ENCODE data around the gene CDHR2.
"Not testable (repeated sequence)": the region's sequence is repeated elsewhere in the genome, so short reads cannot be mapped to it uniquely, and the experiment has no call there.

CDHR2 gene

DNA sequence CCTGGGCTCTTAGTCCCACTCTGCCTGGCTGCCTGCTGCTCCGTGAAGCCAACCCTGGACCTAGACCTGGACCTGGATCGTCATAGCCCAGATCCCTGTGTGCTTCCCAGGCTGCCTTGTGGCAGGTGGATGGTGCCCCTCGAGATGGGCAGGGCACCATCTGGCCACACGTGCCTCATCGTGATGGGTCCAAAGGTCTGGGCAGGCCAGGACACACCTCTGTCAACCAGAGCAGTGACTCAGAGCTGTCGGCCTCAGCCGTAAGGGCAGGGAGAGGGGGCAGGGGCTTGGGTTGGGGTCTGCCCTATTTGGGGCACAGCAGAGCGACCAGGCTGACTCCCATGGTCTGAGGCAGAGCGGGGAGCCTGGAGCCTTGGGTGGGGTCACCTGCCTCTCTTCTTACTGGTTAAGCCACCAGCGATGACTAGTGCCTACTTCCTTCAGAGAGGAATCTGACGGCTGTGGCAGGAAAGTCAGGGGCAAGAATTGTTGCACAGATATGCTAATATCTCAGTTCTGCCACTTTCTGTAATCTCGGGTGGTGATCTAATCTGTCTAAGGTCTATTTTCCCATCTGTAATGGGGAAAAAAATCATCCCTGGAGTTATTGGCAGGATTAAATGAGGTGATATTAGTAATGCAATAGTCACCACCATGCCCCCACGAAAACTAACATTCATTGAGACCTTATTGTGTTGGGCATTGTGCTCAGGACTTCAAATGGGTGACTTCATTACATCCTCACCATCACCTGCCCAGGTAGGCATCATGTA is 3.2 kb upstream of the CDHR2 start:
- TF ChIP-seq, protein P1, sequence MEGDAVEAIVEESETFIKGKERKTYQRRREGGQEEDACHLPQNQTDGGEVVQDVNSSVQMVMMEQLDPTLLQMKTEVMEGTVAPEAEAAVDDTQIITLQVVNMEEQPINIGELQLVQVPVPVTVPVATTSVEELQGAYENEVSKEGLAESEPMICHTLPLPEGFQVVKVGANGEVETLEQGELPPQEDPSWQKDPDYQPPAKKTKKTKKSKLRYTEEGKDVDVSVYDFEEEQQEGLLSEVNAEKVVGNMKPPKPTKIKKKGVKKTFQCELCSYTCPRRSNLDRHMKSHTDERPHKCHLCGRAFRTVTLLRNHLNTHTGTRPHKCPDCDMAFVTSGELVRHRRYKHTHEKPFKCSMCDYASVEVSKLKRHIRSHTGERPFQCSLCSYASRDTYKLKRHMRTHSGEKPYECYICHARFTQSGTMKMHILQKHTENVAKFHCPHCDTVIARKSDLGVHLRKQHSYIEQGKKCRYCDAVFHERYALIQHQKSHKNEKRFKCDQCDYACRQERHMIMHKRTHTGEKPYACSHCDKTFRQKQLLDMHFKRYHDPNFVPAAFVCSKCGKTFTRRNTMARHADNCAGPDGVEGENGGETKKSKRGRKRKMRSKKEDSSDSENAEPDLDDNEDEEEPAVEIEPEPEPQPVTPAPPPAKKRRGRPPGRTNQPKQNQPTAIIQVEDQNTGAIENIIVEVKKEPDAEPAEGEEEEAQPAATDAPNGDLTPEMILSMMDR (IDR thresholded peaks at IDR 0.05; ENCODE audit: extremely low read depth, insufficient read depth, missing control alignments): no peak
- in situ Hi-C loops (cut with MboI; ENCODE audit: low pct_unique_long_range_greater_than_20kb, low sequenced_read_pairs, unreplicated experiment): no loop called here
- no peak for DNase-seq (ENCODE audit: low spot score)

- TF ChIP-seq, protein P1 (IDR thresholded peaks at IDR 0.05; ENCODE audit: extremely low read depth, insufficient read depth, missing control alignments): no peak
- DNase-seq (ENCODE audit: low spot score): no peak
- in situ Hi-C loops (cut with MboI; ENCODE audit: low pct_unique_long_range_greater_than_20kb, low sequenced_read_pairs, unreplicated experiment): no loop called here
These were observed 1.3 kb upstream of the CDHR2 start for GRCh38 chr5:176547802-176548201.

- DNase-seq (ENCODE audit: low spot score): no peak
- TF ChIP-seq, protein P1 (IDR thresholded peaks at IDR 0.05; ENCODE audit: extremely low read depth, insufficient read depth, missing control alignments): no peak
- in situ Hi-C loops (cut with MboI; ENCODE audit: low pct_unique_long_range_greater_than_20kb, low sequenced_read_pairs, unreplicated experiment): no loop called here
These were observed 729 bp downstream of the CDHR2 start for GRCh38 chr5:176549871-176550270.

DNA sequence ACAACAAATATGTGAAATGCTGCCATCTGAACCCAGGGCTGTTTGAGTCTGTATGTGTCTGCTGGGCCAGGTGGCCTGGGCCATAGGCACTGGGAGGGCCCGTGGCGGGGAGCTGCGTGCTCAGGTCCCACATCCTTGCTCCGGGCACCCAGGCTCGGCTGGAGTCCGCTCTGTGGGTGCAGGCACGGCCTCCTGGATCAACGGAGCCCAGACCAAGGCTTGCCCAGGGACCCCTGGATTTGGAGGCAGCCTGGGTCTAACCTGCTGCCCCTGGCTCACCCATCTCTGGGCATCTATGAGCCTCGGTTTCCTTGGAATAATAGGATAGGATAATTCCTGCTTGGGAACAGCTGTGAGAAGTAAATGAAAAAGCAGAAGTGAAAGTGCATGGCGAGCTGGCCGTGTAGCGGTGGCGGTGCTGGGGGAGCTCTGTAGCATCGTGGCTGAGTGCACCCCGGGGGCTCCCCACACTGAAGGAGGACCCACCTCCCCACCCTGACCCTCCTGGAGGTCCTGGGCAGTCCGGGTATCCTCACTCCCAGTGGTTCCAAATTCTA is 1.2 kb downstream of the CDHR2 start:
- in situ Hi-C loops (cut with MboI; ENCODE audit: low pct_unique_long_range_greater_than_20kb, low sequenced_read_pairs, unreplicated experiment): no loop called here
- TF ChIP-seq, protein P1 (IDR thresholded peaks at IDR 0.05; ENCODE audit: extremely low read depth, insufficient read depth, missing control alignments): no peak
- no peak for DNase-seq (ENCODE audit: low spot score)

DNA sequence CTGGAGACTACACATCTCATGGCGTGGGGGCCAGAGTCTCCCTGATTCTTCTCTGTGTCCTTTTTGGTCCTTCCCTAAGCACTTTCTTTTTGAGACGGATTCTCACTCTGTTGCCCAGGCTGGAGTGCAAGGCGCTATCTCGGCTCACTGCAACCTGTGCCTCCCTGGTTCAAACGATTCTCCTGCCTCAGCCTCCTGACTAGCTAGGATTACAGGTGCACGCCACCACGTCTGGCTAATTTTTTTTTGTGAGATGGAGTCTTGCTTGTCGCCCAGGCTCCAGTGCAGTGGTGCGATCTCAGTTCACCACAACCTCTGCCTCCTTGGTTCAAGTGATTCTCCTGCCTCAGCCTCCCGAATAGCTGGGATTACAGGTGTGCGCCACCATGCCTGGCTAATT is 1.8 kb downstream of the CDHR2 start:
- in situ Hi-C loops (cut with MboI; ENCODE audit: low pct_unique_long_range_greater_than_20kb, low sequenced_read_pairs, unreplicated experiment); DNase-seq (ENCODE audit: low spot score): not testable (repeated sequence)

DNA sequence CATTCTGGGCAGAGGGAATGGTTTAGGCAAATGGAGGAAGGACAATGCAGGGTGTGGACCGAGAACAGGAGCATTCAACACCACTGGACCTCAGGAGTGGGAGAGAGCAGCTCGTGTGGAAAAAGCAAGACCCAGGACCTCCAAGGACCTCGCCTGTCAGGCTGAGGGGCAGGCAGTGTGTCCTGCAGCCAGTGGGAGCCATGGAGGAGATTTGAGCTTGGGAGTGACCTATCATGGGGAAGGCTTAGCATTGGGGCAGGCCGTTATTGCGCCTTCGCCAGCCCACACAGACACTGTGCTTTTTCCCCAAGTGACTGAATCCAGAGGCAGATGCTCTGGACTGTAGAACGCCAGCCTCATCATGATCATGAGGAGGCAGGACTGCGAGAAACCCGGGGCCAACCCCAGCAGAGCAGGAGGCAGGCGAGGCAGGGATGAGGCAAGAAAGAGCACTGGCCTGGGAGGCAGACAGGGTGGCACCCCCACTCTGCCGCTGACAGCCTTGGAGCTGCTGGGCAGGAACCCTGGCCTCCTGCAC is 3.3 kb downstream of the CDHR2 start:
- in situ Hi-C loops (cut with MboI; ENCODE audit: low pct_unique_long_range_greater_than_20kb, low sequenced_read_pairs, unreplicated experiment): no loop called here
- DNase-seq (ENCODE audit: low spot score): no peak
- TF ChIP-seq, protein P1 (IDR thresholded peaks at IDR 0.05; ENCODE audit: extremely low read depth, insufficient read depth, missing control alignments): no peak

Measured in GM13977 (cell line).